Fibroblast of lung (primary cell): Measurements from ENCODE around the gene DNM3. TPM values are rescaled to one million over a fixed set of nuclear protein-coding genes. Genes with fewer than 3 reads are reported as not detected.

Source experiments
- DNase-seq, 2 donors: peaks; one replicate each; pipeline versions ENCODE4 v3.0.0 to v3.0.0-alpha.2; 2010; ENCODE audit warnings: low read depth in 2 of 2
- H2AFZ ChIP-seq: 2 replicates; pipeline ENCODE4 v1.5.1; 2012; ENCODE audit warnings: low read length, control low read depth, inconsistent platforms
- H3K27ac ChIP-seq: 2 replicates; pipeline ENCODE4 v1.5.1; 2011; ENCODE audit warnings: low read length, control low read depth; ENCODE audit not compliant: insufficient read depth
- H3K27me3 ChIP-seq: 2 replicates; pipeline ENCODE4 v1.5.1; 2011; ENCODE audit warnings: mild to moderate bottlenecking, low read length; ENCODE audit not compliant: control insufficient read depth, insufficient read depth
- H3K36me3 ChIP-seq: 2 replicates; pipeline ENCODE4 v1.5.1; 2011; ENCODE audit warnings: low read length; ENCODE audit not compliant: control insufficient read depth, insufficient read depth
- H3K4me1 ChIP-seq: 2 replicates; pipeline ENCODE4 v1.5.1; 2011; ENCODE audit warnings: low read length; ENCODE audit not compliant: control insufficient read depth, insufficient read depth; ENCODE audit errors: extremely low read depth
- H3K4me2 ChIP-seq: 2 replicates; pipeline ENCODE4 v1.5.1; 2011; ENCODE audit warnings: low read length, control low read depth; ENCODE audit not compliant: insufficient read depth; ENCODE audit errors: extremely low read depth
- H3K4me3 ChIP-seq, 4 experiments: fragments of 200-600 bp in 1 of 4; sonication (generic) in 1 of 4; replicated peaks in 1 of 4; 2 replicates each; pipeline ENCODE4 v1.5.1; 2011 to 2016; ENCODE audit warnings: low read length in 4 of 4, low read depth in 3 of 4, mild to moderate bottlenecking in 3 of 4, control low read depth in 2 of 4, inconsistent platforms in 1 of 4, mixed read lengths in 1 of 4; ENCODE audit not compliant: insufficient read depth in 1 of 4; ENCODE audit errors: control extremely low read depth in 1 of 4
- H3K79me2 ChIP-seq: 2 replicates; pipeline ENCODE4 v1.5.1; 2012; ENCODE audit warnings: mild to moderate bottlenecking, low read length, inconsistent platforms; ENCODE audit not compliant: control insufficient read depth, insufficient read depth
- H3K9ac ChIP-seq: 2 replicates; pipeline ENCODE4 v1.5.1; 2011; ENCODE audit warnings: mild to moderate bottlenecking, low read length, control low read depth; ENCODE audit not compliant: insufficient read depth
- H3K9me3 ChIP-seq: 2 replicates; pipeline ENCODE4 v1.5.1; 2012; ENCODE audit warnings: low read depth, low read length; ENCODE audit not compliant: control insufficient read depth, insufficient read depth
- H4K20me1 ChIP-seq: 2 replicates; pipeline ENCODE4 v1.5.1; 2011; ENCODE audit warnings: low read length; ENCODE audit not compliant: control insufficient read depth, insufficient read depth; ENCODE audit errors: extremely low read depth
- CTCF ChIP-seq, 2 donors: IDR thresholded peaks in 1 of 2; conservative IDR thresholded peaks in 1 of 2; 1 replicate in 1 of 2; 2 replicates in 1 of 2; pipeline ENCODE4 v1.5.1; 2011 to 2012; ENCODE audit warnings: low read length in 2 of 2, control low read depth in 1 of 2, inconsistent platforms in 1 of 2, low read depth in 1 of 2, mild to moderate bottlenecking in 1 of 2
- EZH2 ChIP-seq: IDR thresholded peaks from 2 replicates; pipeline ENCODE4 v1.5.1; 2012; ENCODE audit warnings: low read length, control low read depth, mild to moderate bottlenecking; ENCODE audit errors: missing control alignments
- polyA plus RNA-seq, 2 donors: library from polyadenylated mRNA; depleted of rRNA in 1 of 2; stranded (reverse) in 1 of 2; unstranded in 1 of 2; fragments of >200 nt; gene quantifications; 2 replicates each; pipeline ENCODE4 v1.2.1, GENCODE V29; 2011 to 2012; ENCODE audit warnings: missing spikeins in 1 of 2
- total RNA-seq: library from RNA; depleted of rRNA; stranded (reverse); fragments of >200 nt; gene quantifications from 2 replicates; pipeline ENCODE4 v1.2.1, GENCODE V29; 2014

Gene DNM3
- total and polyA plus RNA-seq, 2 donors (not counting 1 experiment from before 2014, with no cell fraction given): 1.6 to 3.6 TPM

- Histone ChIP-seq H3K27ac (no peak overlapping the region), H4K20me1 (no peaks in the 10 kb centered on the region), H3K4me1 (no peaks in the 10 kb centered on the region), H2AFZ (no peak overlapping the region), H3K27me3 (no peaks in the 10 kb centered on the region), H3K36me3 (no peaks in the 10 kb centered on the region), H3K4me3 (no peak overlapping the region), H3K9me3 (no peaks in the 10 kb centered on the region), H3K4me2 (no peak overlapping the region), H3K9ac (no peak overlapping the region), H3K79me2 (no peaks in the 10 kb centered on the region)
- no peak for DNase-seq
- TF ChIP-seq EZH2 (no peak), CTCF (conservative IDR thresholded peaks at IDR 0.05 in 1 of 2, IDR thresholded peaks at IDR 0.05 in 1 of 2; ENCODE audit: low read depth in 1 of 2, low read length in 2 of 2) (no peak)
These were observed 32.4 kb downstream of the DNM3 start for GRCh38 chr1:171873664-171874063.

GRCh38 chr1:171877701-171878100 lies 36.4 kb downstream of the DNM3 start:
- Histone ChIP-seq H4K20me1 (no peaks in the 10 kb centered on the region), H3K4me3 (no peak overlapping the region), H3K4me2 (no peak overlapping the region), H3K4me1 (no peaks in the 10 kb centered on the region), H3K36me3 (no peaks in the 10 kb centered on the region), H2AFZ (no peak overlapping the region), H3K9ac (no peak overlapping the region), H3K27ac (no peak overlapping the region), H3K79me2 (no peaks in the 10 kb centered on the region), H3K27me3 (no peaks in the 10 kb centered on the region), H3K9me3 (no peaks in the 10 kb centered on the region)
- peak in 1 of 2 donors; percentile 73 for DNase-seq
- no peak for TF ChIP-seq EZH2
- TF ChIP-seq CTCF (conservative IDR thresholded peaks at IDR 0.05 in 1 of 2, IDR thresholded peaks at IDR 0.05 in 1 of 2; ENCODE audit: low read depth in 1 of 2, low read length in 2 of 2): no peak

- H3K79me2 ChIP-seq: no peaks in the 10 kb centered on the region
- no peak overlapping the region for H3K4me2 ChIP-seq
- TF ChIP-seq EZH2 (no peak), CTCF (conservative IDR thresholded peaks at IDR 0.05 in 1 of 2, IDR thresholded peaks at IDR 0.05 in 1 of 2; ENCODE audit: low read depth in 1 of 2, low read length in 2 of 2) (no peak)
- DNase-seq: no peak
- no peak overlapping the region for H3K4me3 ChIP-seq
- H3K27ac ChIP-seq: no peak overlapping the region
- H3K36me3 ChIP-seq: no peaks in the 10 kb centered on the region
- no peaks in the 10 kb centered on the region for H4K20me1 ChIP-seq
- no peak overlapping the region for H2AFZ ChIP-seq
- no peak overlapping the region for H3K9ac ChIP-seq
- no peaks in the 10 kb centered on the region for H3K9me3 ChIP-seq
- H3K27me3 ChIP-seq: no peaks in the 10 kb centered on the region
- H3K4me1 ChIP-seq: no peaks in the 10 kb centered on the region
These were observed 38.3 kb downstream of the DNM3 start for GRCh38 chr1:171879556-171879955.
